ENCODE measurements around the gene TERT. TPM values are rescaled to one million over a fixed set of nuclear protein-coding genes. Genes with fewer than 3 reads are reported as not detected.

The TERT gene
- total RNA-seq, 1 experiment from 2014 or later, result 2.3 TPM

- no peak for DNase-seq
- no peaks in the 10 kb centered on the region for H3K36me3 Mint-ChIP-seq (ENCODE audit: insufficient read depth, unreplicated experiment)
- TF ChIP-seq, protein P1, sequence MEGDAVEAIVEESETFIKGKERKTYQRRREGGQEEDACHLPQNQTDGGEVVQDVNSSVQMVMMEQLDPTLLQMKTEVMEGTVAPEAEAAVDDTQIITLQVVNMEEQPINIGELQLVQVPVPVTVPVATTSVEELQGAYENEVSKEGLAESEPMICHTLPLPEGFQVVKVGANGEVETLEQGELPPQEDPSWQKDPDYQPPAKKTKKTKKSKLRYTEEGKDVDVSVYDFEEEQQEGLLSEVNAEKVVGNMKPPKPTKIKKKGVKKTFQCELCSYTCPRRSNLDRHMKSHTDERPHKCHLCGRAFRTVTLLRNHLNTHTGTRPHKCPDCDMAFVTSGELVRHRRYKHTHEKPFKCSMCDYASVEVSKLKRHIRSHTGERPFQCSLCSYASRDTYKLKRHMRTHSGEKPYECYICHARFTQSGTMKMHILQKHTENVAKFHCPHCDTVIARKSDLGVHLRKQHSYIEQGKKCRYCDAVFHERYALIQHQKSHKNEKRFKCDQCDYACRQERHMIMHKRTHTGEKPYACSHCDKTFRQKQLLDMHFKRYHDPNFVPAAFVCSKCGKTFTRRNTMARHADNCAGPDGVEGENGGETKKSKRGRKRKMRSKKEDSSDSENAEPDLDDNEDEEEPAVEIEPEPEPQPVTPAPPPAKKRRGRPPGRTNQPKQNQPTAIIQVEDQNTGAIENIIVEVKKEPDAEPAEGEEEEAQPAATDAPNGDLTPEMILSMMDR (IDR thresholded peaks at IDR 0.05; ENCODE audit: unreplicated experiment), result no peak
- H3K27ac Mint-ChIP-seq (ENCODE audit: unreplicated experiment), result no peak overlapping the region
- no peak overlapping the region for H3K4me3 Mint-ChIP-seq (ENCODE audit: low read depth, unreplicated experiment)
- CTCF ChIA-PET, result interaction anchor here (0.7 kb wide), 1 partner anchor 57 kb away, joined by 5 read pairs; no protein-coding TSS in a partner anchor
- intact Hi-C loops (cut with micrococcal nuclease; ENCODE audit: unreplicated experiment), result loop anchor here (2.0 to 10.0 kb wide), 2 partner anchors 145 to 435 kb away; no protein-coding TSS in a partner anchor
- peaks cover 50% of the 10 kb centered on the region for H3K27me3 Mint-ChIP-seq (ENCODE audit: unreplicated experiment)
- no TSS peak for BruUV-seq (replicated peaks)
- no peaks in the 10 kb centered on the region for H3K4me1 Mint-ChIP-seq (ENCODE audit: low read depth, unreplicated experiment)
- H3K9me3 Mint-ChIP-seq (ENCODE audit: low read depth, unreplicated experiment), result no peaks in the 10 kb centered on the region
Measured at GRCh38 chr5:1209896-1210776, 84.7 kb downstream of the TERT start.

- intact Hi-C loops (cut with micrococcal nuclease; ENCODE audit: unreplicated experiment), result loop anchor here (2.0 to 10.0 kb wide), 2 partner anchors 145 to 435 kb away; no protein-coding TSS in a partner anchor
- no peaks in the 10 kb centered on the region for H3K9me3 Mint-ChIP-seq (ENCODE audit: low read depth, unreplicated experiment)
- CTCF ChIA-PET, result interaction anchor here (0.6 to 1.2 kb wide), 4 partner anchors 58 to 392 kb away, joined by 3 to 5 read pairs (median 4); no protein-coding TSS in a partner anchor
- H3K27ac Mint-ChIP-seq (ENCODE audit: unreplicated experiment), result no peak overlapping the region
- TF ChIP-seq, protein P1 (IDR thresholded peaks at IDR 0.05; ENCODE audit: unreplicated experiment), result no peak
- H3K27me3 Mint-ChIP-seq (ENCODE audit: unreplicated experiment), result peaks cover 56% of the 10 kb centered on the region
- H3K4me3 Mint-ChIP-seq (ENCODE audit: low read depth, unreplicated experiment), result no peak overlapping the region
- H3K4me1 Mint-ChIP-seq (ENCODE audit: low read depth, unreplicated experiment), result no peaks in the 10 kb centered on the region
- no peaks in the 10 kb centered on the region for H3K36me3 Mint-ChIP-seq (ENCODE audit: insufficient read depth, unreplicated experiment)
- no TSS peak for BruUV-seq (replicated peaks)
- no peak for DNase-seq
Measured at GRCh38 chr5:1209489-1209852, 85.4 kb downstream of the TERT start.

GRCh38 chr5:1208743-1209488 is 86.0 kb downstream of the TERT start:
- Mint-ChIP-seq H3K9me3 (ENCODE audit: low read depth, unreplicated experiment) (no peaks in the 10 kb centered on the region), H3K4me3 (ENCODE audit: low read depth, unreplicated experiment) (no peak overlapping the region), H3K27me3 (ENCODE audit: unreplicated experiment) (peaks cover 56% of the 10 kb centered on the region), H3K27ac (ENCODE audit: unreplicated experiment) (no peak overlapping the region), H3K36me3 (ENCODE audit: insufficient read depth, unreplicated experiment) (no peaks in the 10 kb centered on the region), H3K4me1 (ENCODE audit: low read depth, unreplicated experiment) (no peaks in the 10 kb centered on the region)
- no TSS peak for BruUV-seq (replicated peaks)
- intact Hi-C loops (cut with micrococcal nuclease; ENCODE audit: unreplicated experiment), result loop anchor here (2.0 to 10.0 kb wide), 2 partner anchors 146 to 436 kb away; no protein-coding TSS in a partner anchor
- DNase-seq, result peak; percentile 74
- CTCF ChIA-PET, result interaction anchor here (0.6 to 1.2 kb wide), 4 partner anchors 171 to 436 kb away, joined by 3 to 12 read pairs (median 4); no protein-coding TSS in a partner anchor
- TF ChIP-seq, protein P1 (IDR thresholded peaks at IDR 0.05; ENCODE audit: unreplicated experiment), result peak; percentile 54

GRCh38 chr5:1208221-1208742 is 86.6 kb downstream of the TERT start:
- no peak overlapping the region for H3K27ac Mint-ChIP-seq (ENCODE audit: unreplicated experiment)
- no peaks in the 10 kb centered on the region for H3K9me3 Mint-ChIP-seq (ENCODE audit: low read depth, unreplicated experiment)
- CTCF ChIA-PET, result interaction anchor here (1.0 to 1.2 kb wide), 3 partner anchors 172 to 437 kb away, joined by 3 to 12 read pairs (median 3); no protein-coding TSS in a partner anchor
- TF ChIP-seq, protein P1 (IDR thresholded peaks at IDR 0.05; ENCODE audit: unreplicated experiment), result no peak
- H3K4me1 Mint-ChIP-seq (ENCODE audit: low read depth, unreplicated experiment), result no peaks in the 10 kb centered on the region
- BruUV-seq (replicated peaks), result no TSS peak
- H3K36me3 Mint-ChIP-seq (ENCODE audit: insufficient read depth, unreplicated experiment), result no peaks in the 10 kb centered on the region
- H3K27me3 Mint-ChIP-seq (ENCODE audit: unreplicated experiment), result peaks cover 56% of the 10 kb centered on the region
- DNase-seq, result no peak
- no peak overlapping the region for H3K4me3 Mint-ChIP-seq (ENCODE audit: low read depth, unreplicated experiment)
- intact Hi-C loops (cut with micrococcal nuclease; ENCODE audit: unreplicated experiment), result loop anchor here (2.0 to 10.0 kb wide), 2 partner anchors 147 to 437 kb away; no protein-coding TSS in a partner anchor
